Vagina (tissue), 2 donors: Measurements from ENCODE around the gene FBXW4. TPM values are rescaled to one million over a fixed set of nuclear protein-coding genes. Genes with fewer than 3 reads are reported as not detected.
"Not testable (repeated sequence)": the region's sequence is repeated elsewhere in the genome, so short reads cannot be mapped to it uniquely, and the experiment has no call there.

ENCODE experiments used
- DNase-seq, 2 donors: peaks; one replicate each; pipeline ENCODE4 v3.0.0-alpha.2; 2017; ENCODE audit errors: extremely low spot score in 2 of 2
- H3K27ac ChIP-seq: fragments of 200-600 bp; sonication (generic); one replicate; pipeline ENCODE4 v1.5.1; 2019
- H3K27me3 ChIP-seq: fragments of 200-600 bp; sonication (generic); one replicate; pipeline ENCODE4 v1.5.1; 2019
- H3K36me3 ChIP-seq, 2 donors: fragments of 200-600 bp; sonication (generic); one replicate each; pipeline ENCODE4 v1.5.1; 2017 to 2019
- H3K4me1 ChIP-seq: fragments of 200-600 bp; sonication (generic); one replicate; pipeline ENCODE4 v1.5.1; 2019
- H3K4me3 ChIP-seq, 2 donors: fragments of 200-600 bp; sonication (generic); 1 replicate in 1 of 2; 2 replicates in 1 of 2; pipeline ENCODE4 v1.5.1; 2016 to 2019
- H3K9me3 ChIP-seq: fragments of 200-600 bp; sonication (generic); one replicate; pipeline ENCODE4 v1.5.1; 2019
- CTCF ChIP-seq, 3 experiments: fragments of 450-650 bp in 2 of 3; fragments of 200-600 bp in 1 of 3; sonication (generic) in 1 of 3; IDR thresholded peaks; one replicate each; pipeline ENCODE4 v1.5.1; 2017 to 2019; ENCODE audit warnings: antibody characterized with exemption in 3 of 3, mild to moderate bottlenecking in 2 of 3, moderate library complexity in 2 of 3
- POLR2A ChIP-seq, 2 donors: fragments of 450-650 bp; IDR thresholded peaks; one replicate each; pipeline ENCODE4 v1.6.1; 2017; ENCODE audit warnings: antibody characterized with exemption in 2 of 2, mild to moderate bottlenecking in 2 of 2, moderate library complexity in 2 of 2
- POLR2AphosphoS5 ChIP-seq, 2 donors: sonication (generic); formaldehyde crosslinking; IDR thresholded peaks; one replicate each; pipeline ENCODE4 v1.9.0; 2017; ENCODE audit warnings: antibody characterized with exemption in 2 of 2, mild to moderate bottlenecking in 2 of 2, low read depth in 1 of 2; ENCODE audit not compliant: insufficient read depth in 1 of 2
- intact Hi-C: fragments of 100-400 bp; cut with DNase I; formaldehyde crosslinking; loops from one replicate; pipeline ENCODE4 v1.15.1; 2023
- total RNA-seq: library from RNA; depleted of rRNA; stranded (reverse); fragments of >200 nt; gene quantifications from one replicate; pipeline ENCODE4 v1.2.3, GENCODE V29; 2016

The FBXW4 gene
- total RNA-seq, 1 donor from 2014 or later = 49.6 TPM

- Histone ChIP-seq H3K36me3 (peaks cover 0 to 8% of the 10 kb centered on the region in 2 donors), H3K27me3 (no peaks in the 10 kb centered on the region), H3K27ac (no peak overlapping the region), H3K4me3 (no peak overlapping the region), H3K9me3 (no peaks in the 10 kb centered on the region), H3K4me1 (no peaks in the 10 kb centered on the region)
- DNase-seq = no peak
- intact Hi-C loops = loop anchor here (10.0 kb wide), 1 partner anchor 172 kb away; the partner anchor contains the start of gene FGF8
- TF ChIP-seq CTCF (IDR thresholded peaks at IDR 0.05) = peak; percentile 1 to 61 (median 56)
- TF ChIP-seq POLR2A (IDR thresholded peaks at IDR 0.05) = no peak
These were observed 92.1 kb downstream of the FBXW4 start for GRCh38 chr10:101602761-101603398.

GRCh38 chr10:101601541-101601940 is 93.4 kb downstream of the FBXW4 start:
- Histone ChIP-seq H3K4me3 (no peak overlapping the region), H3K4me1 (no peaks in the 10 kb centered on the region), H3K9me3 (no peaks in the 10 kb centered on the region), H3K27ac (no peak overlapping the region), H3K36me3 (peaks cover 0 to 4% of the 10 kb centered on the region in 2 donors), H3K27me3 (no peaks in the 10 kb centered on the region)
- intact Hi-C loops = loop anchor here (10.0 kb wide), 1 partner anchor 173 kb away; the partner anchor contains the start of gene FGF8
- TF ChIP-seq POLR2AphosphoS5 (IDR thresholded peaks at IDR 0.05; ENCODE audit: insufficient read depth in 1 of 2, low read depth in 1 of 2) (no peak), POLR2A (IDR thresholded peaks at IDR 0.05) (no peak), CTCF (IDR thresholded peaks at IDR 0.05) (no peak)
- no peak for DNase-seq

- DNase-seq = no peak
- H3K4me1 ChIP-seq = no peaks in the 10 kb centered on the region
- no peak overlapping the region for H3K27ac ChIP-seq
- intact Hi-C loops = no loop called here
- no peak overlapping the region for H3K4me3 ChIP-seq
- no peaks in the 10 kb centered on the region for H3K36me3 ChIP-seq
- TF ChIP-seq POLR2A (IDR thresholded peaks at IDR 0.05) (no peak), POLR2AphosphoS5 (IDR thresholded peaks at IDR 0.05; ENCODE audit: insufficient read depth in 1 of 2, low read depth in 1 of 2) (no peak), CTCF (IDR thresholded peaks at IDR 0.05) (no peak)
- H3K27me3 ChIP-seq = no peaks in the 10 kb centered on the region
- H3K9me3 ChIP-seq = no peaks in the 10 kb centered on the region
These were observed 97.7 kb downstream of the FBXW4 start for GRCh38 chr10:101597091-101597900.

- no peaks in the 10 kb centered on the region for H3K9me3 ChIP-seq
- H3K27me3 ChIP-seq = no peaks in the 10 kb centered on the region
- H3K4me1 ChIP-seq = no peaks in the 10 kb centered on the region
- no peak for DNase-seq
- no peaks in the 10 kb centered on the region for H3K36me3 ChIP-seq
- no peak overlapping the region for H3K27ac ChIP-seq
- no peak for TF ChIP-seq POLR2AphosphoS5 (IDR thresholded peaks at IDR 0.05; ENCODE audit: insufficient read depth in 1 of 2, low read depth in 1 of 2)
- intact Hi-C loops = no loop called here
- no peak overlapping the region for H3K4me3 ChIP-seq
These were observed 99.2 kb downstream of the FBXW4 start for GRCh38 chr10:101595591-101596433.

- intact Hi-C loops, H3K27ac ChIP-seq, H3K36me3 ChIP-seq, H3K27me3 ChIP-seq, H3K9me3 ChIP-seq, H3K4me1 ChIP-seq, H3K4me3 ChIP-seq, DNase-seq: not testable (repeated sequence)
These were observed 101.6 kb downstream of the FBXW4 start for GRCh38 chr10:101593331-101593730.
